GM10847 (cell line): ENCODE measurements around the gene KRTAP10-8.

Experiments used
- POLR2A ChIP-seq: IDR thresholded peaks from 2 replicates; pipeline ENCODE4 v1.6.1; 2011; ENCODE audit not compliant: insufficient read length; ENCODE audit errors: extremely low read depth

Gene KRTAP10-8

DNA sequence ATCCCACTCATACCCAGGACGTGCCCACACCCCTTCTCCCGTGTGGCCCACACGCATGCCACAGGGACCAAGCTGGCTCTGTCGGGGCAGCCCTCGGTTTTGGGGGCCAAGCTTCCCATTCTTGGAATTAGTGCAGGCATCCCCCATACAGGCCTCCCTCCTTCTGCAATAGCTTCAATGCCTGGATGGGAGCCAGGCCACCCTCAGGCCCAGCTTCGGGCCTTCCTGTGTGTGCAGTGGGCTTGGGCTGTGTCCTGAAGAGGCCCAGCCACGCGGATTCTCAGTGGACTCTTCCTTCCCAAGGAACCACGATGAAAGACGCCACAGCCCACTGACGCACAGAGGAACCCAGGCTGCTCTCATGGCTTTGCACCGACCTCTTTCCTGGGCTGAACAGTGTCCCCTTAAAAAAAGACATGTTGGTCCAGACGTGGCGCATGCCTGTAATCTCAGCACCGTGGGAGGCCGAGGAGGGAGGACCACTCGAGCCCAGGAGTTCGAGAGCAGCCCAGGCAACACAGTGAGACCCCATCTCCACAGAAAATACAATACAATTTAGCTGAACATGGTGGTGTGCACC lies 37.7 kb downstream of the KRTAP10-8 start:
- no peak for TF ChIP-seq POLR2A

DNA sequence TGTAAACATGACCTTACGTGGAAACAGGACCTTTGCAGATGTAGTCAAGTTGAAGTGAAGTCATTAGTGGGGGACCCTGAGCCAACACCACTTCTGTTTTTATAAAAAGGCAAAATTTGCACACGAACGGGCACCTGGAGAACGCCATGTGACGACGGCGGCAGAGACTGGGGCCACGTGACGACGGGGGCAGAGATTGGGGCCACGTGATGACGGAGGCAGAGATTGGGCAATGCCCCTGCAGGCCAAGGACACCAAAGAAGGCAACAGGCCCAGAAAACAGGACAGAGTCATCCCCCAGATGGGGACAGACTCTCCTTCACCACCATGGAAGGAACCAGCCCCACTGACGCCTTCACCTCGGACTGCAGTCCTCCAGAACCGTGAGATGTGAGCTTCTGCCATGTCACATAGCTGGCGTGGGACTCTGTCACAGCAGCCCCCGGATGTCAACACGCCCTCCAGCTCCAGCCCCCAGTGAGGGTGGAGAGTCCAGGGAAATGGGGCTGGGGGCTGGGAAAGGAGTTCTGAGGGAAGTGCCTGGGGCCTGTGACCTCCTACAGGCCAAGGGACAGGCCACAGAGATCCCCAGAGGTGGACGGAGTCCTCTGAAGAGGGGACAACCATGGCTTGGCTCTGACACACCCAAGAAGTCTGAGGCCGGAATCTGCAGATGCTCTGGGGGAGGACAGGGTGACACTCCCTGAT lies 38.5 kb downstream of the KRTAP10-8 start:
- TF ChIP-seq POLR2A = no peak

DNA sequence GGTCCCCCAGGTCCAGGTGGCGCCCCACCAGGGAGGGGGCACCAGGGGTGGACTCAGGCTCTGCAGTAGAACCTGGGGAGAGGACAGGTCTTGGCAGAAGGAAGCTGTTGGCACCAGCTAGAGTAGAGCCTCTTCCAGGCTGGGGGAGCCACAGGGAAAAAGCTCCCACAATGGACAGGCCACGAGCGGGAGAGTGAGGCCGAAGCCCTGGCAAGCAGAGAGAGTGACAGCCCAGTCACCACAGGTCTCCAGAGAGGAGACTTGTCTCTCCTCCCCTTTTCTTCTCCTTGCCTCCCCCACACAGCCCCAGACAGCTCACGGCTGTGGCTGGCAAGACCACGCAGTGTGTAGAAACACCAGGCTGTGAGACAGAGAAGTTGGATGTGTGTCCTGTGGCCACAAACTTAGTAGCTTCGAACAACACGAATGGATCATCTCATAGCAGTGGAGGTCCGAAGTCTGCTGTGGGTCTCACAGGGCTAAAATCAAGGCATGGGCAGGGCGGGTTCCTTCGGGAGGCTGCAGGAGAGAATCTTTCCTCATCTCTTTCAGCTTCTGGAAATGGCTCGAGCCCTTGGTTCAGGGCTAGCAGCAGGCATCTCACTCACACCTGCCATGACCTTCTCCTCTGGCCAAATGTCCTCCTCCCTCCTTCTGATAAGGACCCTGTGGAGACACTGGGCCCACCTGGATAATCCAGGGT lies 39.2 kb downstream of the KRTAP10-8 start:
- no peak for TF ChIP-seq POLR2A

DNA sequence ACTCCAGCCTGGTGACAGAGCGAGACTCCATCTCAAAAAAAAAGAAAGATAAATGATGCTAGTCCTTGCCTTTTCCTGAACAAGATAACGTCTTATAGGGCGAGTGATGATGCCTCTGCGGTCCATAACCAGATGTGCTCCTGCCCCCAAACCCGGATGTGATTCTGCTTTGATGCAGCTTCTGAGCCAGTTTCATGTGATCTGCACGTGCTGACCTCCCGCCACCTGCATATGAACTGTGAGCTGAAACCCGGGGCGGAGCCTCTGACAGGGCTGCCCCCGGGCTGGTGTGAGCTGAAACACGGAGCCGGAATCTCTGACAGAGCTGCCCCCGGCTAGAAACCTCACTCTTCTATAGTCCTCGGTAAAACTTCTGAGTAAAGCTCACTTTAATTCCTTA lies 41.2 kb downstream of the KRTAP10-8 start:
- TF ChIP-seq POLR2A = no peak

DNA sequence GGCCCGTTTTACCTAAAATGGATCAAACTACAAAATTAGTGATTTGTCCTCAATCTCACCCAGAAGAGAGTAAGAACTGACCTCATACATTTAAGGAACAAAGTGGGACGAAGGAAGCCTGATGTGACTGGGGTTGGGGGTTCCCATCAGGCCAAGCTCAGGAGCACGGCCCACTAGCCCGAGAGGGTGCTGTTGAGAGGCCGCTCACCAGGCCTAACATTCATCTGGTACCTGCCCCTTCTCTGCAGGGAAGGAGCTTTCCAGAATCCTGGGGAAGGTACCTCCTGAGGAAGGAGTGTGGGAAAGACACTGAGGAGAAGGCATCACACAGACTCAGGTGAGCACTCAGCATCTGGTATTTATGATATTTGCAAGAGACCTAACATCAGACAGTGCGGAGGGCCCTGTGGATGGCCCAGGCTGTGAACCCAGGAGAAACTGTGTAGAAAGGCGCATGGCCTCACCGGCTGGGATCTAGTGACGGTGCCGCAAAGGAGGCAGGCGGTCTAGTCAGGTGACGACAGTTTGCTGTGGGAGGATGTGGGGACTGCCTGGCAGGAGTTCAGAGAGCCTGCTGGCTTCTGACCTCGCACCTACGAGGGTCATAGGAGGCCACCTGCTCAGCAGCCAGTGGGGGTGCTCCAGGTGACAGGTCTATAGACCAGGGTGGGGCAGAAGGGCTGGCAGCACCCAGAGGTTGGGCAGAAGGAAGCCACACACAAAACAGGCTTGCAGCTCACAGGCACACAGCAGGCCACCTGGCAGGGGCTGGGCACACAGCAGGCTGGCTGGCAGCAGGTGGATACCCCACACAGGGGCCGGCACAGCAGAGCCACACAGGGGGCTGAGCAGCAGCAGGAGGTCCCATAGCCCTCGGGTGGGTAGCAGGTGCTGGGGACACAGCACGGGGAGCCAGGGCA lies 42.0 kb downstream of the KRTAP10-8 start:
- no peak for TF ChIP-seq POLR2A

DNA sequence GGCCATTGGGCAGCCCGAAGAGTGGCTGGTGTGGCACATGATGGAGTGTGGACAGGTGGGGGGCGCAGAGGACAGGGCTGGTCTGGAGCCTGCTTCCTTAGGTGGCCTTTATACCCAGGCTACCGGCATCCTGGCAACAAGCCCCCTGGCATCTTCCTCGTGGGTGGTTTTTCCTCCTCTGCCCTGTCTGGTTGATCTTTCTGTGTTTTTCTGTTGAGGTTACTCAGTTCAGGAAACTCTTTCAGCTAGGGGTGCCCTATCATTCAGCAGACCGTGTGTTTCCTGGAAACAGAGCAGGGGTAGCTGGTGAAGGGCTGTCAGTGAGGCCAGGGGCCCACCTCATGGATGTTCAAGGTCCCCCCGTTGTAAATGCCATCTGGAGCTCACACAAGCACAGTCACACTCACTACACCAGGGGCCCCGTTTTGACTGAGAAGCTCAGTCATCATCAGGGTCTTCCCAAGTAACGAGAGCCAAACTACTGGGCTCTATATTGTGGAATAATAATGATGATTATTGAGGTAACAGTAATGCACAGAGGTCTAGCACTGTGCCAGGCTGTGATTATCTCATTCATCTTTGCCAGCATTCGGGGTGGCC lies 42.8 kb downstream of the KRTAP10-8 start, which contains the start of gene KRTAP12-4:
KRTAP12-4 (minus strand) TSS at position 84 of the 600 bp plus-strand sequence; CDS start at position 39, 45 bp downstream.
- no peak for TF ChIP-seq POLR2A

DNA sequence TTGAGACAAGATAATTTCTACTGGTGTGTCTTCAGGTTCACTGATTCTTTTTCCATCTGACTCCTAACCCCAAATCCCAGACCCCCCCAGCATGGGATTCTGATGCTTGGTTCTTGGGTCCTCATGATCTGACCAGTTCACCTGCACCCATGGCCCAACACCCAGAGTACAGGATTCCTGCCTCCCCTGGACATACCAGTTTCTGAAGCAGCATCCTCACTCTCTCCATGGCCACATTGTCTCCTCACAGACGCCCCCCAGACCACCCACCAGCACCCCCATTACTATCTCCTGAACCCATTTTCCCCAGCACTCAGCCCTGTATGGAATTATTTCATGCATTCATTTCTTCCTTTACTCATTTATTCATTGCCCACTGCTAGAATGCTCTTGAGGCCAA lies 45.0 kb downstream of the KRTAP10-8 start:
- no peak for TF ChIP-seq POLR2A

DNA sequence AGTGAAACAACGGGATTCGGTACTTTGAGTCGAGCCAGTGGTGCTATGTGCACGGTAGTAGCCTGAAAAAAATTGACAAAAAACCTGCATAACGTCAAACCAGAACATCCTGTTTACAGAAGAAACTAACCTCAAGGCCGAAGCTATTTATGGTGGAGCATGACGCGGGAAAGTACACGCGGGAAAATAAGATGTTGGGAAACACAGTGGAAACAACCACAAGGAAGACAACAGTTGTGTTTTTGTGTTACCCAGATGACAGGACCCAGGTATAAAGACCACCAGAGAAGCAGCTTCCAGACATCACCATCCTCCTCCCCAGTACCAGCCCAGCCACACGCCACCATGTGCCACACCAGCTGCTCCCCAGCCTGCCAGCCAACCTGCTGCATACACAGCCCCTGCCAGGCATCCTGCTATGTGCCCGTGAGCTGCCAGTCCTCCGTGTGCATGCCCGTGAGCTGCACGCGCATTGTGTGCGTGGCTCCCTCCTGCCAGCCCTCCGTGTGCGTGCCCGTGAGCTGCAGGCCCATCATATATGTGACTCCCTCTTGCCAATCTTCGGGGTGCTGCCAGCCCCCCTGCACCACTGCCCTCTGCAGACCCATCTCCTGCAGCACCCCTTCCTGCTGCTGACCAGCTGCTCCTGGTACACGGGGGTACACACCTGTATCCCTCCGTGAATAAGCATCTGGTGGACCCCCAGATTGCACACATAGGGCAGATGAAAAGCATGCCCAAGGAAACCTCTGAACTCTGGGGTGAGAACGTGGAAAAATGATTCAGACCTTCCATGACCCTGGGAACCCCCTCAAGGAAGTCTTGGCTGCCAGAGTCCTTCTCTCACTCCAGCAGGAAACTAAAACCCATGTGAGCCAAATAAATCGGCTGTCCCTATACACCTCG lies 46.0 kb downstream of the KRTAP10-8 start, which contains the start of gene KRTAP12-3:
KRTAP12-3 (plus strand) TSS at position 298 of the 906 bp plus-strand sequence; CDS start at position 346, 48 bp downstream.
- TF ChIP-seq POLR2A = no peak

DNA sequence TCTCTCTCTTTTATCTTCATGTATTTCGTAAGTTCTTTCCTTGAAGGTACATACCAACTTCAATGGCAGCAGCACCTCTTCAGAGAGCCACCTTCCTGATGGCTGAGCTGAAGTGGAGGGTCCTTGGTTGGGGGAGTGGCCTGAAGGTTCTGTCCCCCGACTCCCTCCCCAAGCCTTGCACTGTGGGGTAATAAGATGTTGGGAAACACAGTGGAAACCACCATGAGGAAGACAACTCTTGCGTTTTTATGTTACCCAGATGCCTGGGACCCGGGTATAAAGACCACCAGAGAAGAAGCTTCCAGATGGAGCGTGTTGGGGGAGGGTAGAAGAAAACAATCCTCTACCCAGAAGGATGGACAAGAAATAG lies 46.6 kb downstream of the KRTAP10-8 start:
- TF ChIP-seq POLR2A = no peak

DNA sequence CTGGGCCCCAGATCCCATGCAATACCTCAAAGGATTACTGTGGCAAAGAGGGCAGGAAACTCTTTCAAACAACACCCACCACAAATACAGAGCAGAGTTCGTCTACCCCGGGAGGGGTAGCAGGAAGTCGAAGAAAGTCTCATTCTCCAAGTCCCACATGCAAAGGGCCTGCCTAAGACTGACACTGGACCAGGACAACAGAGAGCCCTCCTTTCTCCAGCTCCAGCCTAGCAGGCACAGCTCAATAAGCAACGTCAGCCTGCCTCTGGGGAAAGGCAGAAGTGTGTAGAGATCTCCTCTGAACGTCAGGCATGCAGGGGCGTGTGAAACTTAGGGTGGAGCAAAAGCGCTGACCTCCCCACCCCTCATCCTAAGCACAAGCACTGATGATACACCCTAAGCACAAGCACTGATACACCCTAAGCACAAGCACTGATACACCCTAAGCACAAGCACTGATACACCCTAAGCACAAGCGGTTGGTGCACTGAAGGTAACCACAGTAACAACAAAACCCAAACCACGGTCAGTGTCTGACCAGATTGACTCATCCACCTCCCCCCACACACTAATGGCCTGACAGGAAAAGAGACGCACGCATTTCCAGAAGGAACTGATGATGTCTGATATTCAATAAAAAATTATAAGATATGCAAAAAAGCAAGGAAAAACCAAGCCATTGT lies 47.2 kb downstream of the KRTAP10-8 start:
- TF ChIP-seq POLR2A = no peak
